ENCODE results near the gene SKI.

Gene SKI

DNA sequence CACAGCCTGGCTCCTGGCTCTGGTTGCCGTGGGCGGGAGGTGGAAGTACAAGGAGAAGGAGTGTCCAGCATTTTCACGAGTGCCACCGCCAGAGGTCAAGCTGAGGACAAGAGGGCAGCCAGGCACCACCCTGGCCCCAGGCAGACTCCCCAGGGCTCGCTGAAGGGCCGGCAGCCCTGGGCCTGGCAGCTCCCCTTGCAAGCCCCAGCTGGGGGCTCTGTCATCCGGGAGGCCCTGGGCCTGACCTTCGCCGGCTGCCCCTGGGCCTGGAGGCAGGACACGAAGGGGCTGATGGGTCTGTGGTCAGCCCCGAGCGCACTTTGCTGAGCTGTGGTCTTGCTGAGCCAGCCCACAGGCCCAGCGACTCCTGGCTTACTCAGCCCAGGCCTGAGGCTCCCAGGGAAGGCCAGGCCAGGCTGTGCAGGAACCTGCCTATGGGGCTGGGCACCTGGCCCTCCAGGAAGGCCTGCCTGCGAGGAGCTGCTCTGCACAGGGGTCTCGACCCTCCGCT, 88.4 kb downstream of the SKI start:
- H3K27ac Mint-ChIP-seq: peak overlapping the region; percentile 94 to 96 (median 95)
- TF ChIP-seq, protein P1, sequence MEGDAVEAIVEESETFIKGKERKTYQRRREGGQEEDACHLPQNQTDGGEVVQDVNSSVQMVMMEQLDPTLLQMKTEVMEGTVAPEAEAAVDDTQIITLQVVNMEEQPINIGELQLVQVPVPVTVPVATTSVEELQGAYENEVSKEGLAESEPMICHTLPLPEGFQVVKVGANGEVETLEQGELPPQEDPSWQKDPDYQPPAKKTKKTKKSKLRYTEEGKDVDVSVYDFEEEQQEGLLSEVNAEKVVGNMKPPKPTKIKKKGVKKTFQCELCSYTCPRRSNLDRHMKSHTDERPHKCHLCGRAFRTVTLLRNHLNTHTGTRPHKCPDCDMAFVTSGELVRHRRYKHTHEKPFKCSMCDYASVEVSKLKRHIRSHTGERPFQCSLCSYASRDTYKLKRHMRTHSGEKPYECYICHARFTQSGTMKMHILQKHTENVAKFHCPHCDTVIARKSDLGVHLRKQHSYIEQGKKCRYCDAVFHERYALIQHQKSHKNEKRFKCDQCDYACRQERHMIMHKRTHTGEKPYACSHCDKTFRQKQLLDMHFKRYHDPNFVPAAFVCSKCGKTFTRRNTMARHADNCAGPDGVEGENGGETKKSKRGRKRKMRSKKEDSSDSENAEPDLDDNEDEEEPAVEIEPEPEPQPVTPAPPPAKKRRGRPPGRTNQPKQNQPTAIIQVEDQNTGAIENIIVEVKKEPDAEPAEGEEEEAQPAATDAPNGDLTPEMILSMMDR (IDR thresholded peaks at IDR 0.05; ENCODE audit: unreplicated experiment in 3 of 3): no peak
- H3K9me3 Mint-ChIP-seq: no peaks in the 10 kb centered on the region
- no peaks in the 10 kb centered on the region for H3K27me3 Mint-ChIP-seq (ENCODE audit: low read depth)
- H3K36me3 Mint-ChIP-seq (ENCODE audit: low read depth): no peaks in the 10 kb centered on the region
- H3K4me1 Mint-ChIP-seq: peaks cover 16% of the 10 kb centered on the region
- H3K4me3 Mint-ChIP-seq: no peak overlapping the region

DNA sequence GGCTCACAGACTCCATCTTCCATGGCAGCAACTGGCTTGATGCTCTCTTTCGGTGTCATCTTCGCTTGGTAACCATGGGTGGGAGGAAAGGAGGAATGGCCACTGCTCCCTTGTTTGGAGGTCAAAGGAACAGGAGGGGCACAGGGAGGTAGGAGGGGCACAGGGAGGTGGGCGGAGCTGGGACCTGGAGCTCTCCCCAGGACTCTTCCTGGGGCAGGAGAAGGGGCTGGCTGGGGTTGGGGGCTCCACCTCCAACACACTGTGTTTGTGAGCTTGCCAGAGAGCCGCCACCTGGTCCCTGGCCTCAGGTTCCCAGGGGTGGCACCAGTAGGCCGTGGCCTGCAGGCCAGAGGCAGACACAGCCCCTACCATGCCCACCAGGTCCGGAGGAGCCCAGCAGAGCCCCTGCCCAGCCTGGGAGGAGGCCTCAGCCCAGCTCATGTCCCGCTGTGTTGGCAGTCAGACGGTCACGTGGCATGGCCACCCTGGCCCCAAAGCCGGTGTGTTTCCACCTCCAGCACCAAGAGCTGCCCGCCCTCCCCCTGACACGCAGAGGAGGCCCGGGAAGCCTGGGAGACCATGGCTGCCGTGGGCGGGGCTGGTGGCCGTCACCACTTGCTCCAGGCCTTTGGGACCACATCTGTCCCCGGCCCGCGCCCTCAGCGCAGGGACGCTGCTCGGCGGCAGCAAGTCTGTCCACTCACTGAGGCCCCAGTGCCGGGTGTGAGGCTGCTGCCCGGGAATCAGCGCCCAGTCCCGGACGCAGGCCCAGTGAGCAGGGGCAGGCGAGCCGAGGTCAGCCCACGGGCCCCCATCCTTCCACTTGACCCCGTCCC, 89.3 kb downstream of the SKI start:
- H3K9me3 Mint-ChIP-seq: no peaks in the 10 kb centered on the region
- peak overlapping the region; percentile 94 to 96 (median 95) for H3K27ac Mint-ChIP-seq
- TF ChIP-seq, protein P1 (IDR thresholded peaks at IDR 0.05; ENCODE audit: unreplicated experiment in 3 of 3): no peak
- peak overlapping the region; percentile 71 to 83 (median 81) for H3K4me3 Mint-ChIP-seq
- H3K27me3 Mint-ChIP-seq (ENCODE audit: low read depth): no peaks in the 10 kb centered on the region
- H3K4me1 Mint-ChIP-seq: peaks cover 24% of the 10 kb centered on the region
- H3K36me3 Mint-ChIP-seq (ENCODE audit: low read depth): no peaks in the 10 kb centered on the region

DNA sequence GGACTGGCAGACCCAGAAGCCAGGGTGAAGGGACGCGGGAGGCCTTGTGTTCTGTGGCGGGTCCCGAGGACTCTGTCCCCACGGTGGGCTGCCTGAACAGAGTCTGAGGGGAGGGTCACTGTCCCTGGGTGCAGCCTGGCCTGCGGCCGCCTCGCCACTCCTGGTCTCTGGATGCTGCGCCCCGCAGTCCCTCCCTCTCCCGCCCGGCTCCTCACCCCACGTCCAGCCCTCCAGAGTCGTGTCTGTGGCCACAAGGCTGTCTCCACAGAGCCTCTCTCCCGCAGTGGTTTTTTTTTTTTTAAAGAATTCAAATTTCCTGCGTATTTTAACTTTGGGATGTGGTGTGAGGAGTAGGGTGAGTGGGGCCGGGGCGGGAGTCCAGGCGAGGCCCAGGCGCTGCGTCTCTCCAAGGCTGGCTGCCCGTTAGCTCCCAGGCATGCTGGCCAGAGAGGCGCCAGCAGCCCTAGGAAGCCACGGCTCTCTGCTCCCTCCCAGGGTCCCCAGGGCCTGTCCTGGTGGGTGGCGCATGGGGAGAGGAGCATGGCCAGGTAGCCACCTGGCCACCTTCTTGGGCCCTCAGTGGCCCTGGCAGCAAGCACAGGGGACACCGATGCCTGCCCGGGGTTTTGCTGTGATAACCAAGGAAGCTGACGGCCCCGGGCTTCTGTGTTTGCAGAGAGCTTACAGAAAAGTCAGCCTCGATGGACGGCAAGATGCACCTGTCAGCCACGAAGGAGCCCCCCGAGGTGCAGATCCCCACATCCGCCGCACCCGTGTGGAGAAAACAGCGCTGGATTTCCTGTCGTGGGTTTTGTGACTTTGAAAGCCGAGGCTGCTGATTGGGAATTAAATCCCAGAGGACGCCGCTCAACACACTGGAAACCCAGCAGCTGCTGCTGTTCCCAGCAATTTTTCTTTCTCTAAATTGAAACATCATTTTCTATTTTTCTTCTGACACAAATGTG, 90.5 kb downstream of the SKI start:
- peak overlapping the region; percentile 8 to 66 (median 51) for H3K4me3 Mint-ChIP-seq
- H3K27me3 Mint-ChIP-seq (ENCODE audit: low read depth): no peaks in the 10 kb centered on the region
- peaks cover 24% of the 10 kb centered on the region for H3K4me1 Mint-ChIP-seq
- H3K9me3 Mint-ChIP-seq: no peaks in the 10 kb centered on the region
- no peaks in the 10 kb centered on the region for H3K36me3 Mint-ChIP-seq (ENCODE audit: low read depth)
- peak overlapping the region; percentile 85 to 90 (median 87) for H3K27ac Mint-ChIP-seq
- TF ChIP-seq, protein P1 (IDR thresholded peaks at IDR 0.05; ENCODE audit: unreplicated experiment in 3 of 3): no peak

DNA sequence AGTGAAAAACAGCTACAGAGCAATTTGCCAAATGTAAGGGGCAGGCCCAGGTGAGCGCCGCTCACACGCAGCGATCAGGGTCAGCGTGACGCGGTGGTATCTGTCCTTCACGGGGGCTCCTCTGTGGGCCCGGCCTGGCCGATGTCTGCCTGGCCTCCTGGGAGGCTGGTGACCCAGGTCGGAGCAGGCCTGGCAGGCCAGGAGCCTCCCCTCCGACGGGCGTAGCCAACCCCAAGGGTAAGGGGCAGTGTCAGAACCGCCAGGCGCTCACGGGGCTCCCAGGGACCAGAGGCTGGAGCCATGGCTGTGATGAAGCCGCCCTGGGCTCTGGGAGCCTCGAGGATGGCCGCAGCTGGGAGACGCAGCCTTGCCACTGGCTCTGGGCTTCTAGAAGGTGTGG, 91.2 kb downstream of the SKI start:
- Mint-ChIP-seq H3K4me1 (peaks cover 24% of the 10 kb centered on the region), H3K27me3 (ENCODE audit: low read depth) (no peaks in the 10 kb centered on the region), H3K9me3 (no peaks in the 10 kb centered on the region), H3K27ac (peak overlapping the region; percentile 85 to 90 (median 87)), H3K4me3 (peak overlapping the region in 2 of 3 experiments; percentile 51 to 66), H3K36me3 (ENCODE audit: low read depth) (no peaks in the 10 kb centered on the region)
- TF ChIP-seq, protein P1 (IDR thresholded peaks at IDR 0.05; ENCODE audit: unreplicated experiment in 3 of 3): no peak

DNA sequence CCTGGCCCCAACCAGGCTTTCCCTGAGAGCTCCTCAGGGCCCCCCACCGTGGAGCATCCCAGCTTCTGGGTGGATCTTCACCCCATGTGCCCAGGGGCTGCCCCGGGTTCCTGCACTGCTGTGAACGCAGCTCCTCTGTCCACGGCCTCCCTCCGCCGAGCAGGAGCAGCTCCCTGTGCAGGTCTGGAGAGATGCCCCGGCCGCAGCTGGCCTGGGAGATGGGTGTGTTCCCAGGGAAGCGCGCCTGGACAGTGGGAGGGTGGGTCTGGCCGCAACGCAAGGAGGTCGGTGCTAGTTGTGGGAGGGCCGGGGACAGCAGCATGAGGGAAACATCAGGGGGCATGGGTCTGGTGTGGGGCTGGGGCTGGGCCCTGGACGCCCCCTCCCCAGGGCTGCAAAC, 91.9 kb downstream of the SKI start:
- peaks cover under 1% of the 10 kb centered on the region for H3K36me3 Mint-ChIP-seq (ENCODE audit: low read depth)
- H3K9me3 Mint-ChIP-seq: no peaks in the 10 kb centered on the region
- H3K27ac Mint-ChIP-seq: peak overlapping the region; percentile 37 to 69 (median 53)
- H3K4me3 Mint-ChIP-seq: no peak overlapping the region
- H3K4me1 Mint-ChIP-seq: peaks cover 24% of the 10 kb centered on the region
- TF ChIP-seq, protein P1 (IDR thresholded peaks at IDR 0.05; ENCODE audit: unreplicated experiment in 3 of 3): no peak
- H3K27me3 Mint-ChIP-seq (ENCODE audit: low read depth): peaks cover 1% of the 10 kb centered on the region

All from nephron (organoid).